GM18907 (cell line): ENCODE measurements around the gene RPS2.
"Not testable (repeated sequence)": the region's sequence is repeated elsewhere in the genome, so short reads cannot be mapped to it uniquely, and the experiment has no call there.

Experiments used
- ATAC-seq: cut with Tn5 transposase; IDR thresholded peaks from one replicate; pipeline ENCODE4 v1.9.1; 2021; ENCODE audit warnings: mild to moderate bottlenecking, moderate library complexity; ENCODE audit not compliant: unreplicated experiment

Gene RPS2

GRCh38 chr16:1965396-1966001 lies 873 bp upstream of the RPS2 start:
- no peak for ATAC-seq

DNA sequence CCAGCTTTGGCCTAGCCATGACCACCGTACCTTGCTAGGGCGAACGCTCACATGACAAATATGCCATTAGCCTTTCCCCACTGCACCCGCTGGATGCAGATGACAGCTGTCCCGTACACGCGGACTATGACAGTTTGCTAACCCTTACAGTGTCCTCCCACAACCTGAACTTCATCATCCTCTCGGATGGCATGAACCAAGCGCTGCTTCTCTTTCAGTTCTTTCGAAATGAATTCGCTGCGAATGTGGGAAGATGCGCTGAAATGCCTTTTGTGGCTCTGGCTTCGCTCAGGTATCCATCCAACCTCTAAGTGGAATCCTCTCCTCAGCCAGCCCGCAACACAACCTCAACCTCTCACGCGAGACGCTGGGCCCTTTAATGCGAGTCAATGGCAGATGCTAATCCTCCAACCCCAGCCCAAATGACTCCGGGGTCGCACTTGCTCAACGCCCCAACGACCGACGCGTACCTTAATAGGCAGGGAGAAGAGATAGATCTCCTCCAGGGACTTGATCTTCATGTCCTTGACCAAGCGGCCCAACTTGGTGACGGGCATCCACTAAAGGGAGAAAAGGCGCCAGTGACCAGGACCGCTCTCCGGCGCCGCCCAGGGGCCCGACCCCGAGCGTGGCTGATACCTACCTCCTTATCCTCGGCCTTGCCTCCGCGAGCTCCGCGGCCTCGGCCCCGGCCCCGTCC lies 670 bp downstream of the RPS2 start:
- peak; percentile 18 for ATAC-seq

DNA sequence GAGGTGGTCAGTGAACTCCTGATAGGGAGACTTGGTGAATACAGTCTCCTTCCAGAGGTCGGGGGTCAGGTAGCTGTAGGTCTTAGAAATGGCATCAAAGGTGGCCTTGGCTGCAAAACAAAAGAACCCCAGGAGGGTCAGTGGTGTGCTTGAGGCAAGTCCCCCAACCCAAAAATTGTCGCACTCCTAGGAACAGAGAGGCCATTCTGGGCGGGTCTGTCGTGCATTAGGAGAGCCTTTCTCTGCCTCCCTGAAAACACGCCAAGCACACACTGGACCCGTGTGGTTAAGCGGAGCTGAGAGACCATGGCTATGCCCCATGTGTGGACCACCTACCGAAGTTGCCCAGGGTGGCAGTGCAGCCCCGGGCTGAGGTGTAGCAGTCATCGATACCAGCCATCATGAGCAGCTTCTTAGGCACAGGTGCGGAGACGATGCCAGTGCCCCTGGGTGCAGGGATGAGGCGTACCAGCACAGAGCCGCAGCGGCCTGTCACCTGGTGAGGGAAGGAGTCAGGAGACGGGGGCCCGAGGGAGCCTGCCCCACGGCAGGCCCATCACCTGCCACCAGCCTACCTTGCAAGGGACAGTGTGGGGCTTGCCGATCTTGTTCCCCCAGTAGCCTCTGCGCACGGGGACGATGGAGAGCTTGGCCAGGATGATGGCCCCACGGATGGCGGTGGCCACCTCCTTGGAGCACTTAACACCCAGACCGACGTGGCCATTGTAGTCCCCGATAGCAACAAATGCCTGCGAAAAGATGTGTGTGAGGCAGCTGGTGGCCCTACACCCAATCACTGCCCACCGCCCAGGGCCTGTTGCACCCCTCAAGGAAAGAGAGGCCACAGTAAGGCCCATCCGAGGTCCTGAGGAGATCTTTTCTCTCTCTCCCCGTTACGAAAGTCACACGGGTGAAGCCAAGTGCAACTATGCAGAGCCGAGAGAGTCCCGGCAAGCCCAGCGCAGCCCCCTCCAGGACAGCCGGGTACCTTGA lies 2.2 kb downstream of the RPS2 start:
- not testable (repeated sequence) for ATAC-seq

DNA sequence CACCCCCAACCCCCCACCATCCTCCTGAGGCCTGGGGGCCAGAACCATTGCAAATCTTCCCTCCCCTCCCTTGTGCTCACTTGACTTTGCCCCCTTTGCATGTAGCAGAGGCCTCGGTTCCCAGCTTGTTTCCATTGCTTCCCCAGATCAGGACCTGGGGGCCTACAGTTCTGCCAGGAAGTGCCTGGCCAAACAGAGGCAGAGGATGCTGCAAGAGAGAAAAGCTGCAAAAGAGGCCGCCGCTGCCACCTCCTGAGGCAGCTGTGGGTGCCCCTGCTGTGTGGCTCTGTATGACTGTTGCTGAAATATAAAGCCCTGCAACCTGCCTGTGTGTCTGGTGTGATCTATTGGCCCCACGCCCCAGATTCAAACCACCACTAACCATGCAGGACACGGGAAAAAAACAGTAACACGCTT lies 3.0 kb downstream of the RPS2 start:
- no peak for ATAC-seq

- ATAC-seq, result no peak
Measured at GRCh38 chr16:1960665-1961630, 3.7 kb downstream of the RPS2 start.

DNA sequence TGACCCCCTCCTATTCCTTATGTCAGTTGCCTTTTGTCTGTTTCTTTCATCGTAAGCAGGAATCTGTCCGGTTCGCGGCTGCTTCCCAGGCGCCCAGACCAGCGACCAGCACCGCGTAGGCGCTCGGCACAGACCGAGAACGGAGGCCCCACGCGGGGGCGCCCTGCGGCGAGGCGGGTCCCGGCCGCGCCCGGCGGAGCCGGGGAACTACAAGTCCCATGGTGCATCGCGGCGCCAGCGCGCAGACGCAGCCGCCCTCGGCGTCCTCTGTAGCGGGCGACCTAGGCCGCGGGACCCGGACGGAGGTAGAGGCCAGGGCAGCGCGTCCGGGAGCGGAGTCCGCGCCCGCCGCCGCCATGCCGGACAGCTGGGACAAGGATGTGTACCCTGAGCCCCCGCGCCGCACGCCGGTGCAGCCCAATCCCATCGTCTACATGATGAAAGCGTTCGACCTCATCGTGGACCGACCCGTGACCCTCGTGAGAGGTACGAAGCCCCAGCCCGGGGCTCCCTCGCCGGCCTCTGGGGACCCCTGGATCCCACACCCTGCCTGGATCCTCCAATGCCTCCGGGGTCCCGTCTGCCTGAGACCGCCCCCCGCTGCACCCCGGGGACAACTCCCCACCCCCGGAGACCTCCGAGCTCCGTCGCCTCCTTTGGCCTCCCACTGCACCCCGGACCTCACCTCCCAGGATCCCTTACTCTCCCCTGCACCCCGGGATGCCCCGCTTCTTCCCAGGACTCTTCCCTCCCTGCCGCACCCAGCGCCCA lies 5.2 kb downstream of the RPS2 start, which contains the start of gene NDUFB10:
TSS of gene NDUFB10 (plus strand) at position 270 of the 771 bp plus-strand sequence. CDS start at position 357, 87 bp downstream.
- ATAC-seq, result peak; percentile 75

DNA sequence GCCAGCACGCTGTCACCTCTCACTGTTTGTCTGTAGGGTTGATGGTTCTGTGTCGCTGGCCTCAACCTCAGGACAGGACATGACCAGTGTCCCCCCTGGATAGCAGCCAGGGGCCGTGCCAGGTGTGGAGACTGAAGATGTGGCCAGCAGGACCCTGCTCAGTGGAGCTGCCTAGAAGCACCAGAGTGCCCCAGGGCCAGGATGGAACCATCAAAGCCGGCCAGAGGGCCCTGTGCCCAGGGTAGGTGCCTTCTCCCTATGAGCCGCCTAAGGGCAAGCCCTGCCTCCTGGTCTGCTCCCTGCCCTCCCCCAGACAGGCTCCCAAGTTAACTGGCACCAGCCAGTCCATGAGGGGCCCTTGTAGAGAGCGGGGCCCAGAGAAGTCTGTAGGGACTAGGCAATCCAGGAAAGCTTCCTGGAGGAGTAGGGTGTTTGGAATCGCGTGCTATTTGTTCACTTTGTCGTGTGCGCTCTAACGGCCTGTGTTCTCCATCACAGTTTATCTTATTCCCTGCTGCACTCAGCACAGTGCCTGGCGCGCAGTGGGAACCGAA lies 5.8 kb downstream of the RPS2 start:
- ATAC-seq, result peak; percentile 1

GRCh38 chr16:1958143-1958491 lies 6.5 kb downstream of the RPS2 start:
- ATAC-seq, result not testable (repeated sequence)

DNA sequence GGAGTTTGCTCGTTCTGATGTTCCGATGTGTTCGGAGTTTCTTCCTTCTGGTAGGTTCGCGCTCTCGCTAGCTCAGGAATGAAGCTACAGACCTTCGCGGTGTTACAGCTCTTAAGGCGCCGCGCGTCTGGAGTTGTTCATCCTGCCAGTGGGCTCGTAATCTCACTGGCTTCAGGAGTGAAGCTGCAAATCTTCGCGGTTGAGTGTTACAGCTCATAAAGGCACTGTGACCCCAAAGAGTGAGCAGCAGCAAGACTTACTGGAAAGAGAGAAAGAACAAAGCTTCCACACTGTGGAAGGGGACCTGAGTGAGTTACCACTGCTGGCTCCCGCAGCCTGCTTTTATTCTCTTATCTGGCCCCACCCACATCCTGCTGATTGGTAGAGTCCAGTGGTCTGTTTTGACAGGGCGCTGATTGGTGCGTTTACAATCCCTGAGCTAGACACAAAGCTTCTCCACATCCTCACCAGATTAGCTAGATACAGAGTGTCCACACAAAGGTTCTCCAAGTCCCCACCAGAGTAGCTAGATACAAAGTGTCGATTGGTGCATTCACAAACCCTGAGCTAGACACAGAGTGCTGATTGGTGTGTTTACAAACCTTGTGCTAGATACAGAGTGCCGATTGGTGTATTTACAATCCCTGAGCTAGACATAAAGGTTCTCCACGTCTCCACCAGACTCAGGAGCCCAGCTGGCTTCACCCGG lies 7.0 kb downstream of the RPS2 start:
- ATAC-seq, result not testable (repeated sequence)

- ATAC-seq, result no peak
Measured at GRCh38 chr16:1953734-1954133, 10.9 kb downstream of the RPS2 start.

GRCh38 chr16:1950559-1950958 lies 14.1 kb downstream of the RPS2 start:
- ATAC-seq, result no peak

DNA sequence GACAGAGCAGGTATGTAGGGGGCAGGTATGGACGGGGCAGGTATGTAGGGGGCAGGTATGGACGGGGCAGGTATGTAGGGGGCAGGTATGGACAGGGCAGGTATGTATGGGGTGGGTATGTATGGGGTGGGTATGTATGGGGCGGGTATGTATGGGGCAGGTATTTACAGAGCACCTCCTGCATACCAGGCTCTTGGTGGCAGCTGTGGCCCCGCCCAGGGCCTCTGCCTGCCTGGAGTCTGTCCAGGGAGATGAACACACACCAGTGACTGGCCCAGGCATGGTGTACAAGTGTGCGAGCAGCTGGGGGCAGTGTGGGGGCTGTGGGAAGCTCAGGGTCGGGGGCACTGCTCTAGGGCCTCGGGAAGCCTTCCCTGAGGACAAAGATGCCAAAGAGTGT lies 14.6 kb downstream of the RPS2 start:
- ATAC-seq, result no peak

DNA sequence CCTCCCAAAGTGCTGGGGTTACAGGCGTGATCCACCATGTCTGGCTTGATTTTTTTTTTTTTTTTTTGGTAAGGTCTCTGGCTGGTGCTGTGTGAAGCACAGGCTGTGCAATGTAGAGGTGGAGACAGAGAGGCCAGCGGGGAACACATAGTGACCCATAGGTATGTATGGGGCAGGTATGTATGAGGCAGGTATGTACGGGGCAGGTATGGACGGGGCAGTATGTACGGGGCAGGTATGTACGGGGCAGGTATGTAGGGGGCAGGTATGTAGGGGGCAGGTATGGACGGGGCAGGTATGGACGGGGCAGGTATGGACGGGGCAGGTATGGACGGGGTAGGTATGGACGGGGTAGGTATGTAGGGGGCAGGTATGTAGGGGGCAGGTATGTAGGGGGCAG lies 15.1 kb downstream of the RPS2 start:
- ATAC-seq, result no peak

DNA sequence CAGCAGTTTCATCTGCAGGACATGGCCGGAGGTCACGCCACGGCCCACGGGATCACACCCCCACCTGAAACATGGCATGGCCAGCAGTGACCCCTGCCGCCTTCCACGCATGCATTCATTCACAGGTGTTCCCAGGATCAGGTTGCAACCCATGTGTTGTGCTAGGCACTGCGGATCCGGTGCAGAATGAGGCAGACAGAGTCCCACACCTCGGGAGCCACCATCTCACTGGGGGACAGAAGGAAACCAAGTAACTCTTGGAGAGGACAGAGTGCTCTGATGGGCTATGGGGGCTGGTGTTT lies 17.3 kb downstream of the RPS2 start:
- no peak for ATAC-seq

DNA sequence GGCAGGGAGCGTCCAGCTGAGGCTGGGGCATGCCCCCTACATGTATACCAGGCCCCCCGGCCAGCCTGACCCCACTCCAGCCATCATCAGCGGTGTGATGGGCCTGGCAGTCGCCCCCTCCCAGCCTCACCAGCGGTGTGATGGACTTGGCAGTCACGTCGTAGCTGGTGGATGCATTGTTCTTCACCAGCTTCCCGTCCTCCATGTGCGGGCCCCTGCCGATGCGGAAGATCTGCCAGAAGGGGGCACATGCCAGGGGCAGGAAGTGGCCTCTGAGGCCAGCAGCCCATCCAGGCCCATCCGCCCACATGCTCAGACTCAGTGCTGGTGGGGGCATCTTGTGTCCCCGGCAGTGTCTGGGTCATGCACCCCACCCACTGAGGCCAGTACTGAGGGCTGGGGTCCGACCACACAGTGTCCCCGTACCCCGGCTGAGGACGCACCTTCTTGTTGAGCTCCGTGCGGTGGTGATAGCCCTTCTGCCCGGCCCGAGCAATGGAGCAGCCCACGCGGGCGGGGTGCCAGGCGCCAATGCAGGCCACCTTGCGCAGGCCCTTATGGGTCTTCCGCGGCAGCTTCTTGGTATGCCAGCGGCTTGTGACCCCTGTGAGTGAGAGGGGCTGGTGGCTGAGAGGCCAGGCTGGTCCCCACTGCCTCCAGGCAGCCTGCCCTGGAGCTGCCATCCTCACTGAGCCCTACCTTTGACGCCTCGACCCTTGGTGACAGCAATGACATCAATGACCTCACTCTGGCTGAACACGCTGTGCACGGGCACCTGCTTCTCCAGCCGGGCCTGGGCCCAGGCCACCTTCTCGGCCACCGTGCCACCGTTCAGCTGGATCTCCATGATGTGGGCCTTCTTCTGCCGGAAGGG lies 17.9 kb downstream of the RPS2 start:
- no peak for ATAC-seq

DNA sequence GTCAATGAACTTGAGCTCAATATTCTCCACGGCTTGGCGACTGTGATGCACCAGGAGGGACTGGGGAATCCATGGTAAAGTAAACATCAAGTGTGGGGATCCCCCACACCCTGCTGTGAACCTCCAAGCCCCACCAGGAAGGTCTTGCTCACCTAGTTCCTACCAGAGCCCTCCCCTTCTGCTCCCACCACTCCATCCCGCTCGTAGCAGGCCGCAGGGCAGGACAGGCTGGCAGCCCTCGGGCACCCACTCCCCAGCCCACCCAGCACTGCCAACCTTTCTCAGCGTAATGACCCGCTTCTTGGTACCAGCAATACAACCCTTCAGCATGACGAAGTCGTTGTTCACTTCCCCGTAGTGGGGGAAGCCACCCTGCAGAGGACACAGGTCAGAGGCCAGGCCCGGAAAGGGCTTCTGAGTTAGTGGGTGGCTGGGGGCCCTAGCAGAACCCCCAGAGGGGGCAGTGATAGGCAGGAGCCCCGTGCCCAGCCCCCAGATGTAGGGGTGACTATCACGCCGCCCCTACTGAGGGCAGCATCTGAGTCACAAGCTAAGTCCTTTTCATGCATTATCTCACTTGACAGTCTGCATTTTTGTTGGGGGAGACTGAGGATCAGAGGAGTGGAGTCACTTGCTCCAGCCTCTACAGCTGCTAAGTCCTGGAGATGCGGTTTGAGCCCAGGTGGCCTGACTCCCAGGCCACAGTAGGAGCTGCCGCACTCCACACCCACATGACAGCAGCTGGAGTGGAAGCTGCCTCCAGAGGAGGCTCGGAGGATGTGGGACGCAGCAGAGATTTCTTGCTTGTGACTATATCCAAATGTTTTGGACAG lies 18.9 kb downstream of the RPS2 start:
- no peak for ATAC-seq

GRCh38 chr16:1944612-1945199 lies 19.9 kb downstream of the RPS2 start:
- no peak for ATAC-seq
